ENCODE data around the gene CASP7.

DNA sequence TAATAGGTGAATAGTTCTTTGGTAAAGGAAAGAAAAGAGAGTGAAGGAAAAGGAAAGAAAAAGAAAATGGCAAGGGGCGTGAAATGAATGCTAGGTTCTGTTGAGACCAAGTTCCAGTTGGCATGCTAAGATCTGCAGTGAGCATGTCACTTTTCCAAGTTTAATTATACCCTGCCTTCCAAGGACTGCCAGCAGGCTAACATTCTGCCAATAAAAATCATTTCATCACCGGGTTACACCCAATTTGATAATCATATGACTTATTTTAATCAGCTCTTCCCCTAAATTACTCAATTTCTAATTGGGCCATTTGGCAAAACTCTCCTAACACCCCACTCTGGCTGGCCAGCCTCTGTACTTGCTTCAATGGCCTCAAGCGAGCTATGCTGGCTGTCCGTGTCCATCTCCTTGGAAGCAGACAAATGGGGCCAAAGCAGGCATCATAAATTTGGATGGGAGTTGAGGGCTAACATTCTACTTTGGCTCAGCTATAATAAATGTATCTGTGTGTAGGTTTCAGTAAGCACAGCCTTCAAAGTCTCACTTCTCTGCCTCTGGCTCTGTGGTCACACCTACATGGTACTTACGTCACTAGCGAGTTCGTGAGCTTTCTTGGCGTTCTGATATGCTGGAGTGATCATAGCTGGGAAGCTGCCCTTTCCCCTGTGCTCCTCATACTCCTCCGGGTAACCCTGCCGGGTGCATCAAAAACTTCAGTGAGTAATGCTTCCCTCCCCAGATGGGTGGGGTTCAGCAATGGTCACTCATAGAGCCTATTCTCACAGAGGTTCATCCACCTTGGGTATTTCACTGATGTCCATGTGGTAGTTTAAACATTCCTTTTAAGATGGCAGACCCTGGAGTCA lies 33.1 kb upstream of the CASP7 start:
- TF ChIP-seq, protein P1, sequence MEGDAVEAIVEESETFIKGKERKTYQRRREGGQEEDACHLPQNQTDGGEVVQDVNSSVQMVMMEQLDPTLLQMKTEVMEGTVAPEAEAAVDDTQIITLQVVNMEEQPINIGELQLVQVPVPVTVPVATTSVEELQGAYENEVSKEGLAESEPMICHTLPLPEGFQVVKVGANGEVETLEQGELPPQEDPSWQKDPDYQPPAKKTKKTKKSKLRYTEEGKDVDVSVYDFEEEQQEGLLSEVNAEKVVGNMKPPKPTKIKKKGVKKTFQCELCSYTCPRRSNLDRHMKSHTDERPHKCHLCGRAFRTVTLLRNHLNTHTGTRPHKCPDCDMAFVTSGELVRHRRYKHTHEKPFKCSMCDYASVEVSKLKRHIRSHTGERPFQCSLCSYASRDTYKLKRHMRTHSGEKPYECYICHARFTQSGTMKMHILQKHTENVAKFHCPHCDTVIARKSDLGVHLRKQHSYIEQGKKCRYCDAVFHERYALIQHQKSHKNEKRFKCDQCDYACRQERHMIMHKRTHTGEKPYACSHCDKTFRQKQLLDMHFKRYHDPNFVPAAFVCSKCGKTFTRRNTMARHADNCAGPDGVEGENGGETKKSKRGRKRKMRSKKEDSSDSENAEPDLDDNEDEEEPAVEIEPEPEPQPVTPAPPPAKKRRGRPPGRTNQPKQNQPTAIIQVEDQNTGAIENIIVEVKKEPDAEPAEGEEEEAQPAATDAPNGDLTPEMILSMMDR (IDR thresholded peaks at IDR 0.05), result no peak
- no peak for TF ChIP-seq JUN (CRISPR knock-in tag; IDR thresholded peaks at IDR 0.05)
